ENCODE measurements around the gene METTL16. TPM values are rescaled to one million over a fixed set of nuclear protein-coding genes. Genes with fewer than 3 reads are reported as not detected.

METTL16 gene
- total and polyA plus RNA-seq, 2 of the 8 experiments (the other 6 are each of a cell fraction or from before 2014, with no cell fraction given), result 22.8 to 59.4 TPM

DNA sequence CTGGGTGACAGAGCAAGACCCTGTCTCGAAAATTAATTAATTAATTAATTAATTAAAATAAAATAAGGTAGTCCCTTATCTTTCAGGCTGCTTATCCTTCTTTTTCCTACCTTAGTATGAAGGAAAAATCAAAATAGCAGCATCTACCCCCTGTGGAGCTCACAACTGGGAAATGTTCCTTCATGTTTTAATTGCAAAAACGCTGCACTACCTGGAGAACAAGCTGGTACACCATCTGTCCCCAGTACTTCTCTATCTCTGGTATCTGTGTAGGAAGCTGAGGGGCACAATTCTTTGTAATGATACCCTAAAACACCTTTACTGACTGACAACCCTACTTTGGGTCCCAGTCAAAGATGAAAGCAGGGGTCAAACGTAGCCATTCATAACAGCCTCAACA lies 55.7 kb downstream of the METTL16 start (continued):
- TF ChIP-seq, protein P1, sequence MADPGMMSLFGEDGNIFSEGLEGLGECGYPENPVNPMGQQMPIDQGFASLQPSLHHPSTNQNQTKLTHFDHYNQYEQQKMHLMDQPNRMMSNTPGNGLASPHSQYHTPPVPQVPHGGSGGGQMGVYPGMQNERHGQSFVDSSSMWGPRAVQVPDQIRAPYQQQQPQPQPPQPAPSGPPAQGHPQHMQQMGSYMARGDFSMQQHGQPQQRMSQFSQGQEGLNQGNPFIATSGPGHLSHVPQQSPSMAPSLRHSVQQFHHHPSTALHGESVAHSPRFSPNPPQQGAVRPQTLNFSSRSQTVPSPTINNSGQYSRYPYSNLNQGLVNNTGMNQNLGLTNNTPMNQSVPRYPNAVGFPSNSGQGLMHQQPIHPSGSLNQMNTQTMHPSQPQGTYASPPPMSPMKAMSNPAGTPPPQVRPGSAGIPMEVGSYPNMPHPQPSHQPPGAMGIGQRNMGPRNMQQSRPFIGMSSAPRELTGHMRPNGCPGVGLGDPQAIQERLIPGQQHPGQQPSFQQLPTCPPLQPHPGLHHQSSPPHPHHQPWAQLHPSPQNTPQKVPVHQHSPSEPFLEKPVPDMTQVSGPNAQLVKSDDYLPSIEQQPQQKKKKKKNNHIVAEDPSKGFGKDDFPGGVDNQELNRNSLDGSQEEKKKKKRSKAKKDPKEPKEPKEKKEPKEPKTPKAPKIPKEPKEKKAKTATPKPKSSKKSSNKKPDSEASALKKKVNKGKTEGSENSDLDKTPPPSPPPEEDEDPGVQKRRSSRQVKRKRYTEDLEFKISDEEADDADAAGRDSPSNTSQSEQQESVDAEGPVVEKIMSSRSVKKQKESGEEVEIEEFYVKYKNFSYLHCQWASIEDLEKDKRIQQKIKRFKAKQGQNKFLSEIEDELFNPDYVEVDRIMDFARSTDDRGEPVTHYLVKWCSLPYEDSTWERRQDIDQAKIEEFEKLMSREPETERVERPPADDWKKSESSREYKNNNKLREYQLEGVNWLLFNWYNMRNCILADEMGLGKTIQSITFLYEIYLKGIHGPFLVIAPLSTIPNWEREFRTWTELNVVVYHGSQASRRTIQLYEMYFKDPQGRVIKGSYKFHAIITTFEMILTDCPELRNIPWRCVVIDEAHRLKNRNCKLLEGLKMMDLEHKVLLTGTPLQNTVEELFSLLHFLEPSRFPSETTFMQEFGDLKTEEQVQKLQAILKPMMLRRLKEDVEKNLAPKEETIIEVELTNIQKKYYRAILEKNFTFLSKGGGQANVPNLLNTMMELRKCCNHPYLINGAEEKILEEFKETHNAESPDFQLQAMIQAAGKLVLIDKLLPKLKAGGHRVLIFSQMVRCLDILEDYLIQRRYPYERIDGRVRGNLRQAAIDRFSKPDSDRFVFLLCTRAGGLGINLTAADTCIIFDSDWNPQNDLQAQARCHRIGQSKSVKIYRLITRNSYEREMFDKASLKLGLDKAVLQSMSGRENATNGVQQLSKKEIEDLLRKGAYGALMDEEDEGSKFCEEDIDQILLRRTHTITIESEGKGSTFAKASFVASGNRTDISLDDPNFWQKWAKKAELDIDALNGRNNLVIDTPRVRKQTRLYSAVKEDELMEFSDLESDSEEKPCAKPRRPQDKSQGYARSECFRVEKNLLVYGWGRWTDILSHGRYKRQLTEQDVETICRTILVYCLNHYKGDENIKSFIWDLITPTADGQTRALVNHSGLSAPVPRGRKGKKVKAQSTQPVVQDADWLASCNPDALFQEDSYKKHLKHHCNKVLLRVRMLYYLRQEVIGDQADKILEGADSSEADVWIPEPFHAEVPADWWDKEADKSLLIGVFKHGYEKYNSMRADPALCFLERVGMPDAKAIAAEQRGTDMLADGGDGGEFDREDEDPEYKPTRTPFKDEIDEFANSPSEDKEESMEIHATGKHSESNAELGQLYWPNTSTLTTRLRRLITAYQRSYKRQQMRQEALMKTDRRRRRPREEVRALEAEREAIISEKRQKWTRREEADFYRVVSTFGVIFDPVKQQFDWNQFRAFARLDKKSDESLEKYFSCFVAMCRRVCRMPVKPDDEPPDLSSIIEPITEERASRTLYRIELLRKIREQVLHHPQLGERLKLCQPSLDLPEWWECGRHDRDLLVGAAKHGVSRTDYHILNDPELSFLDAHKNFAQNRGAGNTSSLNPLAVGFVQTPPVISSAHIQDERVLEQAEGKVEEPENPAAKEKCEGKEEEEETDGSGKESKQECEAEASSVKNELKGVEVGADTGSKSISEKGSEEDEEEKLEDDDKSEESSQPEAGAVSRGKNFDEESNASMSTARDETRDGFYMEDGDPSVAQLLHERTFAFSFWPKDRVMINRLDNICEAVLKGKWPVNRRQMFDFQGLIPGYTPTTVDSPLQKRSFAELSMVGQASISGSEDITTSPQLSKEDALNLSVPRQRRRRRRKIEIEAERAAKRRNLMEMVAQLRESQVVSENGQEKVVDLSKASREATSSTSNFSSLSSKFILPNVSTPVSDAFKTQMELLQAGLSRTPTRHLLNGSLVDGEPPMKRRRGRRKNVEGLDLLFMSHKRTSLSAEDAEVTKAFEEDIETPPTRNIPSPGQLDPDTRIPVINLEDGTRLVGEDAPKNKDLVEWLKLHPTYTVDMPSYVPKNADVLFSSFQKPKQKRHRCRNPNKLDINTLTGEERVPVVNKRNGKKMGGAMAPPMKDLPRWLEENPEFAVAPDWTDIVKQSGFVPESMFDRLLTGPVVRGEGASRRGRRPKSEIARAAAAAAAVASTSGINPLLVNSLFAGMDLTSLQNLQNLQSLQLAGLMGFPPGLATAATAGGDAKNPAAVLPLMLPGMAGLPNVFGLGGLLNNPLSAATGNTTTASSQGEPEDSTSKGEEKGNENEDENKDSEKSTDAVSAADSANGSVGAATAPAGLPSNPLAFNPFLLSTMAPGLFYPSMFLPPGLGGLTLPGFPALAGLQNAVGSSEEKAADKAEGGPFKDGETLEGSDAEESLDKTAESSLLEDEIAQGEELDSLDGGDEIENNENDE (IDR thresholded peaks at IDR 0.05; ENCODE audit: insufficient replicate concordance, low read length), result no peak
- TF ChIP-seq SP2 (IDR thresholded peaks at IDR 0.05; ENCODE audit: low read length) (no peak), GTF2F1 (IDR thresholded peaks at IDR 0.05; ENCODE audit: borderline replicate concordance, low read depth, low read length) (no peak), NRF1 (IDR thresholded peaks at IDR 0.05; ENCODE audit: low read depth, low read length) (no peak), SIN3A (conservative IDR thresholded peaks at IDR 0.05 in 1 of 2, IDR thresholded peaks at IDR 0.05 in 1 of 2; ENCODE audit: low read depth in 1 of 2, low read length in 2 of 2) (no peak)
- TF ChIP-seq, protein P2, sequence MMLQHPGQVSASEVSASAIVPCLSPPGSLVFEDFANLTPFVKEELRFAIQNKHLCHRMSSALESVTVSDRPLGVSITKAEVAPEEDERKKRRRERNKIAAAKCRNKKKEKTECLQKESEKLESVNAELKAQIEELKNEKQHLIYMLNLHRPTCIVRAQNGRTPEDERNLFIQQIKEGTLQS (IDR thresholded peaks at IDR 0.05; ENCODE audit: insufficient read depth, low read depth, low read length), result no peak
